HL-60 (cell line): ENCODE data around the gene OR2H1.

ENCODE experiments used
- CTCF ChIP-seq: IDR thresholded peaks from one replicate; pipeline ENCODE4 v1.5.1; 2011; ENCODE audit warnings: low read length, control low read depth, inconsistent platforms; ENCODE audit not compliant: insufficient read depth
- GABPA ChIP-seq: IDR thresholded peaks from 2 replicates; pipeline ENCODE4 v1.6.1; 2012; ENCODE audit warnings: low read depth
- POLR2AphosphoS5 ChIP-seq: IDR thresholded peaks from 2 replicates; pipeline ENCODE4 v1.6.1; 2012; ENCODE audit warnings: low read depth

- TF ChIP-seq CTCF (no peak), POLR2AphosphoS5 (no peak), GABPA (no peak)
Observed at GRCh38 chr6:29490055-29490454, 33.1 kb downstream of the OR2H1 start.
